Measurements from ENCODE around the gene ANK3. TPM values are rescaled to one million over a fixed set of nuclear protein-coding genes. Genes with fewer than 3 reads are reported as not detected.

The ANK3 gene
- total RNA-seq, 1 experiment from 2014 or later = 15.3 TPM

DNA sequence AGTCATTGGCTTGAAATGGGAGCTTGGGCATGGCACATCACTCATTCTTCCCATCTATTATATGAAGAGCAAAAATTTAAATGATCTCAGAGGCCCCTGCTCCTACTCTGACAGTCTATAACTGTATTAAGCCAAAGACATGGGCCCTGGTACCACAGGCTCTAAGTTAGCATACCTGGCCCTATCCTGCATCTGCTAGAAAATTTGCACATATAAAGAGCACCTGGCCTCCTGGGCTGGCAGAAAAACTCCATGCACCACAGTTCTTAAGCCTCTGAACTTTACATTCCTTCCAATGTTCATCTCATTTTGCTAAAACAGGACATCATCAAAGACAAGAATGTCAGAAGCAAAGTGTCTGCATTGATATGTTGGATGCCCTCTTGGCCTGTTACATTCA lies 29.6 kb upstream of the ANK3 start:
- ChIA-PET CTCF (no interaction called here), RAD21 (ENCODE audit: low non-redundant PET in 1 of 2, low total read pairs in 2 of 2, uncharacterized antibody in 2 of 2, unreplicated experiment in 2 of 2) (no interaction called here), POLR2A (no interaction called here)
- no peaks in the 10 kb centered on the region for H3K36me3 ChIP-seq (ENCODE audit: control insufficient read depth in 1 of 2, insufficient read depth in 2 of 2, low read length in 2 of 2)
- no peak for DNase-seq (ENCODE audit: low read depth, low spot score)
- H3K4me2 ChIP-seq (ENCODE audit: low read length) = no peak overlapping the region
- no peak overlapping the region for H3K4me3 ChIP-seq (replicated peaks in 1 of 2; ENCODE audit: low read depth in 1 of 2, low read length in 2 of 2)
- H3K79me2 ChIP-seq (ENCODE audit: insufficient read depth, low read length) = no peaks in the 10 kb centered on the region
- no peaks in the 10 kb centered on the region for H3K9me2 ChIP-seq (ENCODE audit: insufficient read depth)
- no peak overlapping the region for H2AFZ ChIP-seq (ENCODE audit: low read depth, low read length, poor library complexity, severe bottlenecking)
- H3K4me1 ChIP-seq (ENCODE audit: control insufficient read depth in 1 of 2, insufficient read depth in 2 of 2, low read length in 2 of 2) = peaks cover 3 to 17% of the 10 kb centered on the region in 2 experiments; a peak in 3 of 4 replicates
- no peak for TF ChIP-seq ZFX (IDR thresholded peaks at IDR 0.05)
- no peak for TF ChIP-seq SRF (IDR thresholded peaks at IDR 0.05; ENCODE audit: low read depth)
- no peak for TF ChIP-seq SP1 (IDR thresholded peaks at IDR 0.05; ENCODE audit: low read depth)
- TF ChIP-seq ELF1 (IDR thresholded peaks at IDR 0.05; ENCODE audit: borderline replicate concordance, low read depth) = no peak
- no peak for TF ChIP-seq ZNF274 (IDR thresholded peaks at IDR 0.05; ENCODE audit: low read depth, low read length)
- TF ChIP-seq, protein P1, sequence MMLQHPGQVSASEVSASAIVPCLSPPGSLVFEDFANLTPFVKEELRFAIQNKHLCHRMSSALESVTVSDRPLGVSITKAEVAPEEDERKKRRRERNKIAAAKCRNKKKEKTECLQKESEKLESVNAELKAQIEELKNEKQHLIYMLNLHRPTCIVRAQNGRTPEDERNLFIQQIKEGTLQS (IDR thresholded peaks at IDR 0.05) = no peak
- TF ChIP-seq SIN3A (IDR thresholded peaks at IDR 0.05; ENCODE audit: low read depth) = no peak
- no peak for TF ChIP-seq TCF7L2 (IDR thresholded peaks at IDR 0.05; ENCODE audit: borderline replicate concordance, extremely low read depth, insufficient read depth, insufficient read length)
- TF ChIP-seq CBX3 (IDR thresholded peaks at IDR 0.05; ENCODE audit: low read depth) = no peak
- TF ChIP-seq, protein P2, sequence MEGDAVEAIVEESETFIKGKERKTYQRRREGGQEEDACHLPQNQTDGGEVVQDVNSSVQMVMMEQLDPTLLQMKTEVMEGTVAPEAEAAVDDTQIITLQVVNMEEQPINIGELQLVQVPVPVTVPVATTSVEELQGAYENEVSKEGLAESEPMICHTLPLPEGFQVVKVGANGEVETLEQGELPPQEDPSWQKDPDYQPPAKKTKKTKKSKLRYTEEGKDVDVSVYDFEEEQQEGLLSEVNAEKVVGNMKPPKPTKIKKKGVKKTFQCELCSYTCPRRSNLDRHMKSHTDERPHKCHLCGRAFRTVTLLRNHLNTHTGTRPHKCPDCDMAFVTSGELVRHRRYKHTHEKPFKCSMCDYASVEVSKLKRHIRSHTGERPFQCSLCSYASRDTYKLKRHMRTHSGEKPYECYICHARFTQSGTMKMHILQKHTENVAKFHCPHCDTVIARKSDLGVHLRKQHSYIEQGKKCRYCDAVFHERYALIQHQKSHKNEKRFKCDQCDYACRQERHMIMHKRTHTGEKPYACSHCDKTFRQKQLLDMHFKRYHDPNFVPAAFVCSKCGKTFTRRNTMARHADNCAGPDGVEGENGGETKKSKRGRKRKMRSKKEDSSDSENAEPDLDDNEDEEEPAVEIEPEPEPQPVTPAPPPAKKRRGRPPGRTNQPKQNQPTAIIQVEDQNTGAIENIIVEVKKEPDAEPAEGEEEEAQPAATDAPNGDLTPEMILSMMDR (IDR thresholded peaks at IDR 0.05 in 2 of 3, conservative IDR thresholded peaks at IDR 0.05 in 1 of 3; ENCODE audit: borderline replicate concordance in 1 of 3, insufficient read depth in 1 of 3, low read depth in 2 of 3, low read length in 2 of 3) = no peak
- no peak for TF ChIP-seq RAD21 (IDR thresholded peaks at IDR 0.05; ENCODE audit: low read depth)
- no peak for TF ChIP-seq POLR2A (IDR thresholded peaks at IDR 0.05; ENCODE audit: borderline replicate concordance, extremely low read depth, insufficient read depth, insufficient read length)
- no peak for TF ChIP-seq JUND (IDR thresholded peaks at IDR 0.05)
- TF ChIP-seq YY1 (IDR thresholded peaks at IDR 0.05; ENCODE audit: extremely low read depth, insufficient replicate concordance, low read depth, low read length) = no peak
- intact Hi-C loops (cut with micrococcal nuclease) = no loop called here
- H3K27me3 ChIP-seq (ENCODE audit: insufficient read depth, low read length) = no peaks in the 10 kb centered on the region
- H3K9me3 ChIP-seq (ENCODE audit: control insufficient read depth in 1 of 2, insufficient read depth in 1 of 2, low read depth in 1 of 2, low read length in 2 of 2) = no peaks in the 10 kb centered on the region
- H3K9ac ChIP-seq (ENCODE audit: low read length) = no peak overlapping the region
- no peak overlapping the region for H3K27ac ChIP-seq (ENCODE audit: low read depth, low read length)
- no peaks in the 10 kb centered on the region for H4K20me1 ChIP-seq (ENCODE audit: insufficient read depth)
- no TSS peak for BruUV-seq (replicated peaks)
- no peak for ATAC-seq
